MG63 (cell line): Measurements from ENCODE around the gene GOLGA6A. TPM values are rescaled to one million over a fixed set of nuclear protein-coding genes. Genes with fewer than 3 reads are reported as not detected.
A peak's percentile ranks its signal among the peaks of the same experiment; 100 is the strongest.
"Not testable (repeated sequence)": the region's sequence is repeated elsewhere in the genome, so short reads cannot be mapped to it uniquely, and the experiment has no call there.

ENCODE experiments used
- DNase-seq: peaks from one replicate; pipeline ENCODE4 v3.0.0-alpha.2; 2020
- H3K27me3 ChIP-seq: fragments of 250-450 bp; sonication (Bioruptor Pico); 2 replicates; pipeline ENCODE4 v1.5.1; 2020; ENCODE audit warnings: mild to moderate bottlenecking, moderate library complexity
- H3K36me3 ChIP-seq: fragments of 250-450 bp; sonication (Bioruptor Pico); 2 replicates; pipeline ENCODE4 v1.5.1; 2020; ENCODE audit warnings: mild to moderate bottlenecking, moderate library complexity
- H3K4me3 ChIP-seq: fragments of 250-450 bp; sonication (Bioruptor Pico); 2 replicates; pipeline ENCODE4 v1.5.1; 2020; ENCODE audit warnings: mild to moderate bottlenecking, moderate library complexity
- H3K9me3 ChIP-seq: fragments of 250-450 bp; sonication (Bioruptor Pico); 2 replicates; pipeline ENCODE4 v1.5.1; 2020; ENCODE audit warnings: mild to moderate bottlenecking, moderate library complexity
- total RNA-seq: library from RNA; depleted of rRNA; stranded (reverse); fragments of >200 nt; shearing (Covaris generic); gene quantifications from 2 replicates; pipeline ENCODE4 v1.2.3, GENCODE V29; 2014; ENCODE audit warnings: low replicate concordance

GOLGA6A gene
- total RNA-seq, 1 experiment from 2014 or later: not detected

DNA sequence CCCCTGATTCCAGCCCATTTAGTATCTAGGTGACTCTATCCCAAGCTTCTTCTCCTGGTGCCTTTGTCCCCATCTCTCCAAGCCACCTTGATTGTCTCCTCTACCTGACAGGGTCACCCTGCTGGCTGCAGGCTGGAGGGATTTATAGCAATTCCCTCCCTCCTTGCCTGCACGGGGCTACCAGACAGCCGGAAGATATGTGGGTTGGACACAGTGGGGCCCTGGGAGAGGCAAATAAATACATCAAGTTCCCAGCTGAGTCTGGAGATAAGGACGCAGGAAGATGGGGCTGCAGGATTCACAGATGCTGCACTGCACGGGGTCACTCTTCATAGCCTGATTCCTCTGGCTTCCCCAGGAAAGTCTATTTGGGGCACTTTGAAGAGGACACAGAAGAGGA lies 38.7 kb upstream of the GOLGA6A start:
- DNase-seq: no peak
- H3K36me3 ChIP-seq: no peaks in the 10 kb centered on the region
- peaks cover 10% of the 10 kb centered on the region for H3K27me3 ChIP-seq

DNA sequence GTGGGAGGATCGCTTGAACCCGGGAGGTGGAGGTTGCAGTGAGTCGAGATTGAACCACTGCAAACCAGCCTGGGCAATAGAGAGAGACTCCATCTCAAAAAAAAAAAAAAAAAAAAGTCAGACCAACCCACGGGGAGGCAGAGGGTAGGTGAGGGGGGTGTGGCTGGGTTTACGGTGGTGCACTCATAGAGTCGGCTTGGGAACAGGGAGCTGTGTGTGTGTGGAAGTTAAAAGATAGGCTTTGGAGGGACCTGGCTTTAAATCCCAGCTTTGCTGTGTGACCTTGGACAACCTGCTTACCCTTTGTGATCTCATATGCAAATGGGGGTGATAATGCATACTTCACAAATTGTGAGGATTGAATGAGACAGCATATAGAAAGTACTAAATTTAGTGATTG lies 38.1 kb upstream of the GOLGA6A start:
- no peak for DNase-seq
- peaks cover 10% of the 10 kb centered on the region for H3K27me3 ChIP-seq
- H3K4me3 ChIP-seq: no peak overlapping the region
- H3K9me3 ChIP-seq: no peaks in the 10 kb centered on the region
- no peaks in the 10 kb centered on the region for H3K36me3 ChIP-seq

More for the DNA sequence above, 38.7 kb upstream of the GOLGA6A start:
- H3K4me3 ChIP-seq: no peak overlapping the region
- no peaks in the 10 kb centered on the region for H3K9me3 ChIP-seq

DNA sequence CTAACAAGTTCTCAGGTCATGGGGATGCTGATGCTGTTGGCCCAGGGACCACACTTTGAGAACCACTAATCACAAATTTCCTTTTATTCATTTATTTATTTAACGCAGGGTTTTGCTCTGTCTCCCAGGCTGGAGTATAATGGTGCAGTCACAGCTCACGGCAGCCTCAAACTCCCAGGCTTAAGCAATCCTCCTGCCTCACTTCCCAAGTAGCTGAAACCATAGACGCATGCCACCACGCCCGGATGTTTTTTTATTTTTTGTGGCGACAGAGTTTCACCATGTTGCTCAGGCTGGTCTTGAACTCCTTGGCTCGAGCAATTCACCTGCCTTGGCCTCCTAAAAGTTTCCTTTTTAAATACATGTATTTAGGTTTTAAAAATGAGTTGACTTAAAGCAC lies 27.4 kb upstream of the GOLGA6A start:
- Histone ChIP-seq H3K9me3 (no peaks in the 10 kb centered on the region), H3K36me3 (no peaks in the 10 kb centered on the region), H3K27me3 (no peaks in the 10 kb centered on the region), H3K4me3 (no peak overlapping the region)
- no peak for DNase-seq

DNA sequence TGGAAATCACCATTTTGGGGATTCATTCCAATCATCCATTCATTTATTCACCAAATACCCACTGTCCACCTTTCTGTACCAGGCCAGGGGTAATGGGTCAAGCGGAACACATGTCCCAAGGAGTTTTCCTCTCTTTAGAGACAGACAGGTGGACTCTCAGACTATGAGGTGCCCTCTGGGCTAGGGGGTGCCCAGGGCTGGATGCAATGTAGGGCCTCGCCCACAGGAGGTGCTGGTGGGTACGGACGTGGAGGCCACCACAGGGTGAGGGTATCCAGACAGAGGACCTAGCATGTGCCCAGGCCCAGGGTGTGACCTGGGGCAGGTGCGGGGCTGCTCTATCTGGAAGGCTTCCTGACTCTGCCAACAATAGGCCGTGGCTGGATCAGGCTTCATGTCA lies 26.3 kb upstream of the GOLGA6A start:
- not testable (repeated sequence) for H3K27me3 ChIP-seq, DNase-seq, H3K9me3 ChIP-seq, H3K4me3 ChIP-seq, H3K36me3 ChIP-seq

GRCh38 chr15:74108111-74108510 lies 25.8 kb upstream of the GOLGA6A start:
- DNase-seq: no peak
- H3K27me3 ChIP-seq: no peaks in the 10 kb centered on the region

DNA sequence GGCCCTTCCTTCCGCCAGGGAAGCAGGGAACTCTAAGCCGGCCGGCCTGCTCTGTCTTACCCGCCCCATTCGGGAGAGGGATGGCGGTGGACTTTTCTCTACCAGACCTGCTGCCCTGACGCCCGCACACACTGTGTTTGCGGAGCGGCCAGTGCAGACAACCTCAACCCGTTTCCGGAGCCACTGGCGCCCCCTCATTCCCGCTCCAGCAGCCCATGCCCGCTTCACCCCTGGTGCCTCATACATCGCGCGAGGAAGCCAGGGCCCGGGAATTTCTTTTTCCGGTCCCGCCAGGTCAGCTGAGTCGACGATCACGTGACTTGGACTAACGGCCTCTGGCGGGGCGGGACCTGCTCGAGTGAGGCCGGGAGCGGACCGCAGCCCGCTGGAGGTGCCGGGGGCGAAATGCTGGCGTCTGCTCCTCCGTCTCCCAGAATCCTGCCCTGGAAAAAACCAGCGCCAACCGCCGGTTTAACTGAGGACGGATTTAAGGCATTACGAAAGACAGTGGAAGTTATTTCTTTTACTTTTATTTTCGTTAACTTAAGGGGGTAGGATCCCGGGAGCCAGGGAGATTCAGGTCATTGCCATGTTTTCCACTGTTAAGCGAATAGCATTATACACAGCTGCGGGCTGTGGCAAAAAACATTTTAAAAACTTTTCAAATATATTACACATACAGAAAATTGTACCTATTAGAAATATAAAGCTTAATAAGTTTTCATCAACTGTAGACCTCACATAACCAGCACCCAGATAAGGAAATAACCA lies 17.8 kb upstream of the GOLGA6A start:
- H3K4me3 ChIP-seq: peak overlapping the region; percentile 47
- not testable (repeated sequence) for H3K9me3 ChIP-seq, H3K27me3 ChIP-seq, H3K36me3 ChIP-seq
- peak; percentile 96 for DNase-seq

More at GRCh38 chr15:74108111-74108510, 25.8 kb upstream of the GOLGA6A start:
- H3K9me3 ChIP-seq: no peaks in the 10 kb centered on the region
- H3K36me3 ChIP-seq: no peaks in the 10 kb centered on the region
- no peak overlapping the region for H3K4me3 ChIP-seq

GRCh38 chr15:74096753-74097474 lies 14.6 kb upstream of the GOLGA6A start:
- H3K27me3 ChIP-seq, DNase-seq, H3K36me3 ChIP-seq: not testable (repeated sequence)

GRCh38 chr15:74095610-74096009 lies 13.3 kb upstream of the GOLGA6A start:
- not testable (repeated sequence) for H3K27me3 ChIP-seq, H3K36me3 ChIP-seq, DNase-seq, H3K4me3 ChIP-seq, H3K9me3 ChIP-seq

More at GRCh38 chr15:74096753-74097474, 14.6 kb upstream of the GOLGA6A start:
- H3K9me3 ChIP-seq, H3K4me3 ChIP-seq: not testable (repeated sequence)

GRCh38 chr15:74094567-74094966 lies 12.2 kb upstream of the GOLGA6A start:
- not testable (repeated sequence) for H3K4me3 ChIP-seq, H3K36me3 ChIP-seq, H3K27me3 ChIP-seq, H3K9me3 ChIP-seq, DNase-seq

GRCh38 chr15:74075781-74076180 lies 6.6 kb downstream of the GOLGA6A start:
- H3K27me3 ChIP-seq, H3K9me3 ChIP-seq, H3K36me3 ChIP-seq, DNase-seq, H3K4me3 ChIP-seq: not testable (repeated sequence)

DNA sequence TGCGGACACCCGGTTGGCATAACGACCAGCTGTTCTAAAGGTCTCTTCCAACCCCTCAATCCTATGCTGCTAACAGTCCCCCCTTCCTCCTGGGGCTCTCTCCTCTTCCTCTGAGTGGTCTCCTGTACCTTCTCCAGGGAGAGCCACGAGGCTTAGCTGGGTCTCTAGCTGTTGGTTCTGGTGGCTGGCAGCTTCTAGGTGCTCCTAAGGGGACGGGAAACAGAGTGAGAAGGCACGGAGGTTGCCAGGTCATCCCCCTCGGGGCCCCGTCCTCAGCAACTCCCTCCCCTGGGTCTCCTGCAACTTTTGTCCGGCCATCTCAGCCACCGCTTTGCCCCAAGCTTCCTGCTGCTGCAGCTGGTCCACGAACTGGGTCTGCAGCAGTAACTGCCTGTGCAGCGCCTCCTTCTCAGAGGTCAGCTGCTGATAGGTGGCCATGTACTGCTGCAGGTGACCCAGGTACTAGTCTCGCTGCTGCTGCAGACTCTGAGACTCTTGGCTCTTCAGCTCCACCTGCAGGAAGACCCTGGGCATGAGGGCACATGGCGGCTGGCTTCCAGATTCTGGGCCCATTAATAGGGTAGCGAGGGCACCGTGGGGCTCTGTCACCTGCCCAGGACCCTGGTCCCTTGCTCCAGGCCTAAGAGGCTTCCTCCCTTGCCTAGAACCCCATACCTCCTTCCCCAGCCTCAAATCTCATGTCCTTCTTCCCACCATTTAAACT lies 9.6 kb downstream of the GOLGA6A start:
- H3K4me3 ChIP-seq, H3K27me3 ChIP-seq, H3K9me3 ChIP-seq, H3K36me3 ChIP-seq: not testable (repeated sequence)
- peak; percentile 14 for DNase-seq

DNA sequence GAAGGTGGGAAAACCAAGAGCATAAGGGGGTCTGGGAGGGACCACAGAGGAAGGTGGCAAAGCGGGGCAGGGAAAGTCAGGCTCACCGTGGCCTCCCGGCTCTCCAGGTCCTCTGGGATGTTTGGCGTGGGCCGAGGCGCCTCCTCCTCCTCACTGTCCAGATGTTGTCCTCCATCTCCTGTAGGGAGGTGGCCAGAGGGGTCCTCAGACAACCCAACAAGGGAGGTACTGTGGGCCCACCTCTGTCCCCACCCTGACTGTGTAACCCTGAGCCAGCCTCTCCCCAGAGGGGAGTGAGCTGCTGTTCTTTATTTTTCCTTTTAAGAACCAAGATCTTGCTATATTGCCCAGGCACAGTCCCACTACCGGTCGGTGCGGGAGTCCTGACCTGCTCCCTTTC lies 10.2 kb downstream of the GOLGA6A start:
- not testable (repeated sequence) for H3K4me3 ChIP-seq, H3K9me3 ChIP-seq, DNase-seq, H3K36me3 ChIP-seq, H3K27me3 ChIP-seq

- not testable (repeated sequence) for H3K36me3 ChIP-seq, H3K9me3 ChIP-seq, H3K4me3 ChIP-seq, DNase-seq, H3K27me3 ChIP-seq
Observed at GRCh38 chr15:74071645-74072044, 10.7 kb downstream of the GOLGA6A start.

- not testable (repeated sequence) for H3K36me3 ChIP-seq, DNase-seq, H3K27me3 ChIP-seq, H3K4me3 ChIP-seq, H3K9me3 ChIP-seq
Observed at GRCh38 chr15:74065684-74066411, 16.5 kb downstream of the GOLGA6A start.

- H3K36me3 ChIP-seq, DNase-seq, H3K27me3 ChIP-seq, H3K4me3 ChIP-seq, H3K9me3 ChIP-seq: not testable (repeated sequence)
Observed at GRCh38 chr15:74064822-74065221, 17.5 kb downstream of the GOLGA6A start.

GRCh38 chr15:74064183-74064582 lies 18.2 kb downstream of the GOLGA6A start:
- not testable (repeated sequence) for H3K9me3 ChIP-seq, H3K27me3 ChIP-seq, DNase-seq, H3K4me3 ChIP-seq, H3K36me3 ChIP-seq
